ENCODE data around the gene PMFBP1. TPM values are rescaled to one million over a fixed set of nuclear protein-coding genes. Genes with fewer than 3 reads are reported as not detected.
A peak's percentile ranks its signal among the peaks of the same experiment; 100 is the strongest.

PMFBP1 gene
- 1 to 10 TPM; 1.6 to 3.4 TPM for total RNA-seq
- total RNA-seq: 1.0 to 2.3 reads per million in 2 donors

- Mint-ChIP-seq H3K27ac (no peak within 1 kb of the TSS), H3K4me1 (peaks cover 3% of the 10 kb centered on the region), H3K4me3 (peak within 1 kb of the TSS; percentile 3), H3K36me3 (ENCODE audit: low read depth) (no peaks in the 10 kb centered on the region), H3K27me3 (peaks cover 12% of the 10 kb centered on the region)
- H3K9me3 ChIP-seq (ENCODE audit: control insufficient read depth, low read length, poor library complexity, severe bottlenecking): no peaks in the 10 kb centered on the region
- ATAC-seq: peak; percentile 89
- DNase-seq: no peak
Observed at GRCh38 chr16:72172105-72173034, at the start of gene PMFBP1. PMFBP1 (minus strand) TSS chr16:72172155; CDS start chr16:72171208, 947 bp downstream.

GRCh38 chr16:72221630-72222024 is 49.7 kb upstream of the PMFBP1 start:
- no peak for DNase-seq
- Mint-ChIP-seq H3K27me3 (peaks cover 13% of the 10 kb centered on the region), H3K36me3 (ENCODE audit: low read depth) (no peaks in the 10 kb centered on the region), H3K27ac (no peak overlapping the region), H3K4me1 (no peaks in the 10 kb centered on the region), H3K4me3 (no peak overlapping the region)
- no peak for ATAC-seq
- H3K9me3 ChIP-seq (ENCODE audit: control insufficient read depth, low read length, poor library complexity, severe bottlenecking): no peaks in the 10 kb centered on the region

GRCh38 chr16:72220875-72221629 is 49.1 kb upstream of the PMFBP1 start:
- H3K27me3 Mint-ChIP-seq: peaks cover 13% of the 10 kb centered on the region
- H3K4me3 Mint-ChIP-seq: no peak overlapping the region
- DNase-seq: no peak
- ATAC-seq: no peak
- H3K9me3 ChIP-seq (ENCODE audit: control insufficient read depth, low read length, poor library complexity, severe bottlenecking): no peaks in the 10 kb centered on the region
- H3K4me1 Mint-ChIP-seq: no peaks in the 10 kb centered on the region
- no peaks in the 10 kb centered on the region for H3K36me3 Mint-ChIP-seq (ENCODE audit: low read depth)
- H3K27ac Mint-ChIP-seq: no peak overlapping the region

- H3K36me3 Mint-ChIP-seq (ENCODE audit: low read depth): no peaks in the 10 kb centered on the region
- no peak overlapping the region for H3K27ac Mint-ChIP-seq
- H3K4me3 Mint-ChIP-seq: no peak overlapping the region
- no peaks in the 10 kb centered on the region for H3K4me1 Mint-ChIP-seq
- H3K9me3 ChIP-seq (ENCODE audit: control insufficient read depth, low read length, poor library complexity, severe bottlenecking): no peaks in the 10 kb centered on the region
- DNase-seq: no peak
- no peak for ATAC-seq
- H3K27me3 Mint-ChIP-seq: peaks cover 13% of the 10 kb centered on the region
Observed at GRCh38 chr16:72219282-72219681, 47.3 kb upstream of the PMFBP1 start.

- no peak overlapping the region for H3K27ac Mint-ChIP-seq
Observed at GRCh38 chr16:72216767-72217166, 44.8 kb upstream of the PMFBP1 start.

GRCh38 chr16:72214821-72215220 is 42.9 kb upstream of the PMFBP1 start:
- ATAC-seq: no peak
- Mint-ChIP-seq H3K4me3 (no peak overlapping the region), H3K27ac (no peak overlapping the region), H3K27me3 (peaks cover 6% of the 10 kb centered on the region), H3K4me1 (no peaks in the 10 kb centered on the region), H3K36me3 (ENCODE audit: low read depth) (no peaks in the 10 kb centered on the region)
- DNase-seq: no peak
- H3K9me3 ChIP-seq (ENCODE audit: control insufficient read depth, low read length, poor library complexity, severe bottlenecking): no peaks in the 10 kb centered on the region

More at GRCh38 chr16:72216767-72217166, 44.8 kb upstream of the PMFBP1 start:
- H3K9me3 ChIP-seq (ENCODE audit: control insufficient read depth, low read length, poor library complexity, severe bottlenecking): no peaks in the 10 kb centered on the region
- DNase-seq: no peak
- Mint-ChIP-seq H3K27me3 (peaks cover 11% of the 10 kb centered on the region), H3K4me1 (no peaks in the 10 kb centered on the region), H3K4me3 (no peak overlapping the region), H3K36me3 (ENCODE audit: low read depth) (no peaks in the 10 kb centered on the region)
- no peak for ATAC-seq

GRCh38 chr16:72211110-72211509 is 39.2 kb upstream of the PMFBP1 start:
- Mint-ChIP-seq H3K27ac (no peak overlapping the region), H3K4me1 (peaks cover 3% of the 10 kb centered on the region), H3K4me3 (no peak overlapping the region), H3K36me3 (ENCODE audit: low read depth) (no peaks in the 10 kb centered on the region), H3K27me3 (peaks cover 5% of the 10 kb centered on the region)
- no peak for DNase-seq
- no peaks in the 10 kb centered on the region for H3K9me3 ChIP-seq (ENCODE audit: control insufficient read depth, low read length, poor library complexity, severe bottlenecking)
- ATAC-seq: no peak

GRCh38 chr16:72210555-72210954 is 38.6 kb upstream of the PMFBP1 start:
- no peaks in the 10 kb centered on the region for H3K9me3 ChIP-seq (ENCODE audit: control insufficient read depth, low read length, poor library complexity, severe bottlenecking)
- Mint-ChIP-seq H3K27ac (no peak overlapping the region), H3K4me1 (peaks cover 3% of the 10 kb centered on the region), H3K4me3 (no peak overlapping the region), H3K27me3 (peaks cover 5% of the 10 kb centered on the region), H3K36me3 (ENCODE audit: low read depth) (no peaks in the 10 kb centered on the region)
- DNase-seq: no peak
- no peak for ATAC-seq

- no peak for DNase-seq
- ATAC-seq: no peak
- Mint-ChIP-seq H3K4me3 (no peak overlapping the region), H3K27ac (no peak overlapping the region), H3K27me3 (peaks cover 5% of the 10 kb centered on the region), H3K36me3 (ENCODE audit: low read depth) (no peaks in the 10 kb centered on the region), H3K4me1 (peaks cover 3% of the 10 kb centered on the region)
- H3K9me3 ChIP-seq (ENCODE audit: control insufficient read depth, low read length, poor library complexity, severe bottlenecking): no peaks in the 10 kb centered on the region
Observed at GRCh38 chr16:72210072-72210471, 38.1 kb upstream of the PMFBP1 start.

- no peak for ATAC-seq
- Mint-ChIP-seq H3K36me3 (ENCODE audit: low read depth) (no peaks in the 10 kb centered on the region), H3K4me1 (peaks cover 10% of the 10 kb centered on the region), H3K27ac (no peak overlapping the region), H3K27me3 (peaks cover 26% of the 10 kb centered on the region), H3K4me3 (no peak overlapping the region)
- H3K9me3 ChIP-seq (ENCODE audit: control insufficient read depth, low read length, poor library complexity, severe bottlenecking): no peaks in the 10 kb centered on the region
- DNase-seq: no peak
Observed at GRCh38 chr16:72206299-72206698, 34.3 kb upstream of the PMFBP1 start.

GRCh38 chr16:72203401-72203800 is 31.4 kb upstream of the PMFBP1 start:
- Mint-ChIP-seq H3K4me1 (peaks cover 10% of the 10 kb centered on the region), H3K27ac (peak overlapping the region; percentile 70), H3K4me3 (no peak overlapping the region), H3K36me3 (ENCODE audit: low read depth) (no peaks in the 10 kb centered on the region), H3K27me3 (peaks cover 26% of the 10 kb centered on the region)
- DNase-seq: no peak
- H3K9me3 ChIP-seq (ENCODE audit: control insufficient read depth, low read length, poor library complexity, severe bottlenecking): no peaks in the 10 kb centered on the region
- ATAC-seq: peak; percentile 49

GRCh38 chr16:72202014-72202413 is 30.1 kb upstream of the PMFBP1 start:
- DNase-seq (no peak), ATAC-seq (no peak)
- Mint-ChIP-seq H3K4me3 (no peak overlapping the region), H3K36me3 (ENCODE audit: low read depth) (no peaks in the 10 kb centered on the region), H3K27ac (no peak overlapping the region), H3K27me3 (peaks cover 26% of the 10 kb centered on the region), H3K4me1 (peaks cover 6% of the 10 kb centered on the region)
- H3K9me3 ChIP-seq (ENCODE audit: control insufficient read depth, low read length, poor library complexity, severe bottlenecking): no peaks in the 10 kb centered on the region

GRCh38 chr16:72201387-72201786 is 29.4 kb upstream of the PMFBP1 start:
- no peak overlapping the region for H3K4me3 Mint-ChIP-seq
- H3K4me1 Mint-ChIP-seq: peaks cover 6% of the 10 kb centered on the region
- no peak overlapping the region for H3K27ac Mint-ChIP-seq
- ATAC-seq (no peak), DNase-seq (no peak)
- H3K9me3 ChIP-seq (ENCODE audit: control insufficient read depth, low read length, poor library complexity, severe bottlenecking): no peaks in the 10 kb centered on the region
- peaks cover 26% of the 10 kb centered on the region for H3K27me3 Mint-ChIP-seq
- H3K36me3 Mint-ChIP-seq (ENCODE audit: low read depth): no peaks in the 10 kb centered on the region

Measured in T-helper 17 cell (primary cell).